ENCODE results near the gene TTYH1.

The TTYH1 gene

GRCh38 chr19:54426291-54426931 lies 11.1 kb downstream of the TTYH1 start:
- TF ChIP-seq CTCF (IDR thresholded peaks at IDR 0.05; ENCODE audit: low read depth, low read length): no peak
- no peak for DNase-seq (ENCODE audit: extremely low read depth, low read depth)

- DNase-seq (ENCODE audit: extremely low read depth, low read depth): no peak
- no peak for TF ChIP-seq CTCF (IDR thresholded peaks at IDR 0.05; ENCODE audit: low read depth, low read length)
Observed at GRCh38 chr19:54427586-54427985, 12.3 kb downstream of the TTYH1 start.

GRCh38 chr19:54428323-54429175 lies 13.3 kb downstream of the TTYH1 start:
- DNase-seq (ENCODE audit: extremely low read depth, low read depth): no peak
- no peak for TF ChIP-seq CTCF (IDR thresholded peaks at IDR 0.05; ENCODE audit: low read depth, low read length)

GRCh38 chr19:54429176-54429495 lies 13.9 kb downstream of the TTYH1 start:
- DNase-seq (ENCODE audit: extremely low read depth, low read depth): no peak
- TF ChIP-seq CTCF (IDR thresholded peaks at IDR 0.05; ENCODE audit: low read depth, low read length): no peak

- no peak for TF ChIP-seq CTCF (IDR thresholded peaks at IDR 0.05; ENCODE audit: low read depth, low read length)
- DNase-seq (ENCODE audit: extremely low read depth, low read depth): no peak
Observed at GRCh38 chr19:54429545-54430227, 14.4 kb downstream of the TTYH1 start.

GRCh38 chr19:54430306-54431254 lies 15.3 kb downstream of the TTYH1 start:
- TF ChIP-seq CTCF (IDR thresholded peaks at IDR 0.05; ENCODE audit: low read depth, low read length): no peak; the same call in 1 of the 2 replicates
- DNase-seq (ENCODE audit: extremely low read depth, low read depth): no peak

All from AG09319 (cell line).